GM18909 (cell line): Measurements from ENCODE around the gene ENDOV.

Experiments used
- ATAC-seq: cut with Tn5 transposase; IDR thresholded peaks from one replicate; pipeline ENCODE4 v1.9.1; 2021; ENCODE audit warnings: mild to moderate bottlenecking; ENCODE audit not compliant: unreplicated experiment, poor library complexity

The ENDOV gene

GRCh38 chr17:80445726-80446110 lies 30.8 kb downstream of the ENDOV start:
- no peak for ATAC-seq

DNA sequence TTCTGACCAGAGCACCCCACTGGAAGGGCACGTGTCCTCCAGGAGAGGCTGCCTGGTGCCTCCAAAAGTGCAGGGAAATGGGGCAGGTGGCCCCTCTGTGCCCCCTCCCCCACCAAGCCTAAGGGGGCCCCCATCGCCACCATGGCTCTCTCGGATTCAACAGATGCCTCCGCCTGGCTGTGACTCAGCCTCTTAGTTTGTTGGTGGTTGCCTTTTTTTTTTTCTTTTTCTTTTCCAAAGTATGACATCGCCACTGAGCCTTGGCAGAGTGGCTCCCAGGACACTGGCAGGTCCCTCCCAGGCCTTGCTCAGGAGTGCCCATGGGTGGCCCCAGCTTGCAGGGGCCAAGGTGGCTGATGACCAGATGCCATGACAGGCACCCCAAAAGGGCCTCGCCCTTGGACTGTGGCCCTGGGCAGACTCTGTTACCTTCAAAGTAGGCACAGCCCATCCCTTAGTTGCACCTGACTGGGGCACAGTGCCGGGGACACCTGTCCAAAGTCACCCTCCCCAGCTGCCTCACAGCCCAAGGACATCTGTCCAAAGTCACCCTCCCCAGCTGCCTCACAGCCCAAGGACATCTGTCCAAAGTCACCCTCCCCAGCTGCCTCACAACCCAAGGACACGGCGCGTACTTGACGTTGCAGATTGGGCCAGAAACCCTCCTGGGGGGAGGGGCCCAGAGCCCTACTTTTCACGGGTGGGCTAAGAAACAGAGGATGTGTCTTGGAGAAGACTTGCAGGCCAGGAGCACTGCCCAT lies 31.9 kb downstream of the ENDOV start:
- ATAC-seq, result no peak

DNA sequence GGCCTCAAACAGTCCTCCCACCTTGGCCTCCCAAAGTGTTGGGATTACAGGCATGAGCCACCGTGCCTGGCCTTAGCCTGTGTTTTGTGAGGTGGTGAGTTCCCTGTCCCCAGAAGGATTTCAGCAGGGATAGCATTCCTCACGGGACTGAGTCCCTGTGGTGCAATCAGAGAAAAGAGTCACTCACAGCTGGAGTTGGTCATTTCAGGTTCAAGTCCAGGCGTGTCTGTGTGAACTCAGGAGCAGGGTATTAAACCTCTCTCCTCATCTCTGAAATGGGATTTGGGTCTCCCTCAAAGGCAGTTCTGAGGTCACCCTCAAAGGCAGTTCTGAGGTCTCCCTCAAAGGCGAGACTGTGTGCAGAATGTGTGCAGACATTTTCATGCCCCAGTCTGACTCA lies 32.8 kb downstream of the ENDOV start:
- ATAC-seq, result no peak

- no peak for ATAC-seq
Measured at GRCh38 chr17:80449194-80449929, 34.4 kb downstream of the ENDOV start.

- no peak for ATAC-seq
Measured at GRCh38 chr17:80449930-80450576, 35.1 kb downstream of the ENDOV start.

- ATAC-seq, result no peak
Measured at GRCh38 chr17:80451104-80451775, 36.3 kb downstream of the ENDOV start.

DNA sequence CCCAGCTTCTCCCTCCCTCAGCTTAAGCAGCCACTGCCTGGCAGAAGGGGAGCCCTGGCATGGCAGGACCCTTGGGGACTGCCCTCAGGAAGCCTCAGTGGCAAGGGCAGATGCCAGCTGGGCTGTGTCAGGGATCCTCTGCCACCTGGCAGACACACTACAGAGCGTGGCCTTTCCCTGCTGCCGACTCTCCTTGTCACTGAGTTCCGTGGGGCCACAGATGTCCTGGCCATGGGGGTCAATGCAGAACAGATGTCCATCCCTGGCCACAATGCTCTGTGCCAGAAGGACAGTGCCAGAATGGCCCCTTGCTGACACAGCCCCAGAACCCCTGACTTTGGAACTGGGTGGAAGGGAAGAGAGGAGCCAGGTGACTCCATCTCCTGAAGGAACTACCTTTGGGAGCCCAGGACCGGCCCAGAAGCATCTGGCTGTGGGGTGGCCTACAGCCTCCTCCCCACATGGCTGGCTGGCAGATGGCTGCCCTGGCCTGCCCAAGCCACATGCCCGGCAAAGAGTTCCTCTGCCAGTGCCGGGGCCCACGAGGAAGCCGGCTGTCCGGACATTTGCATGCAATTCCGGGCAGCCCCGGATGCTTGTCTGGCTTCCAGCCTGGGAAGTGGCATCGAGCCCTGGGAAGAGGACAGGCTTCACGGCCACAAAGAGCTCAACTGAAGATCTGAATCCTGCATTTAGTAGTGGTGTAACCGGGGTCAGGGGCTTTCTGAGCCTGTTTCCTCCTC lies 37.4 kb downstream of the ENDOV start:
- no peak for ATAC-seq

- ATAC-seq, result no peak
Measured at GRCh38 chr17:80453126-80453997, 38.4 kb downstream of the ENDOV start.

DNA sequence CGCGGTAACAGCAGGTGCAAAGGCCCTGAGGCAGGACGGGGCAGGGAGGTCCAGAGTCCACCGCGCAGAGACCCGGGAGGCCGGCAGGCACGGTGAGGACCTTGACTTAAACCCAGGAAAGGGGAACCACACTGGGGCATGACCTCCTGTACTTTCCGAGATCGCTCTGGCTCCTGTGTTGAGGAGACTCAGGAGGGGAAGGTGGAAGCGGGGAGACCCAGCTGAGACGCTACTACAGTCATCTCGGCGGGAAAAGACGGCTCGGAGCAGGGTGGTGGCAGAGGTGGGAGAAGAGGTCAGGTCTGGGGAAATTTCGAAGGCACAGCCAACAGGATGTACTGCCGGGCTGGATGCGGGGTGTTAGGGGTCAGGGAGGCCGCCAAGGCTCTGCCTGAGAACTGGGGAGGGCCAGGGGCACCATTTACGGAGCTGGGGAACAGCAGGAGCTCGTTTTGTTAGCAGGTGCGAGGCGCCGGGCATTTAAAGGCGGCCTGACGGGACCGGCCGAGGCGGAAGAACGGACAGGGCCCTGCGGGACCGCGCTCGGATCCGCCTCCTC lies 39.1 kb downstream of the ENDOV start:
- ATAC-seq, result no peak

- peak; percentile 86 for ATAC-seq
Measured at GRCh38 chr17:80454557-80455335, 39.8 kb downstream of the ENDOV start.

GRCh38 chr17:80455336-80455710 lies 40.4 kb downstream of the ENDOV start:
- ATAC-seq, result no peak

DNA sequence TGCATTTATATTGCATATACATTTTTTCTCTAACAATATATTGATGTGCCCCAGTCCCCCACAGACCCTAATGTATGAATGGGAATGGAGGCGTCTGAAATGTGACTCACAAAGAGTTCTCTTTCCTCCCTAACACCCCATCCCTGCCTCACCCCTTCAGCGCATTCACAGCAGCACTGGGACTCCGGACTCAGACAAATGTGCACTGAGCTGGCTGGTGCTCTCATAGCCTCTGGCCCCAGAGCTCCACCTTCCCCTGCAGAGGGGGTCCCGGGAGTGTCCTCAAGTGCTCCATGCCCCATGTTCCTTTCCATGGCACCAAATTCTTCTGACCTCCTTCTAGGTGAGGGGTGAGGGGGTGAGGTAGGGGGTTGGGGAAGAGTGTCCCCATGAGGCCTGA lies 40.8 kb downstream of the ENDOV start:
- no peak for ATAC-seq

GRCh38 chr17:80456465-80457235 lies 41.7 kb downstream of the ENDOV start:
- no peak for ATAC-seq

DNA sequence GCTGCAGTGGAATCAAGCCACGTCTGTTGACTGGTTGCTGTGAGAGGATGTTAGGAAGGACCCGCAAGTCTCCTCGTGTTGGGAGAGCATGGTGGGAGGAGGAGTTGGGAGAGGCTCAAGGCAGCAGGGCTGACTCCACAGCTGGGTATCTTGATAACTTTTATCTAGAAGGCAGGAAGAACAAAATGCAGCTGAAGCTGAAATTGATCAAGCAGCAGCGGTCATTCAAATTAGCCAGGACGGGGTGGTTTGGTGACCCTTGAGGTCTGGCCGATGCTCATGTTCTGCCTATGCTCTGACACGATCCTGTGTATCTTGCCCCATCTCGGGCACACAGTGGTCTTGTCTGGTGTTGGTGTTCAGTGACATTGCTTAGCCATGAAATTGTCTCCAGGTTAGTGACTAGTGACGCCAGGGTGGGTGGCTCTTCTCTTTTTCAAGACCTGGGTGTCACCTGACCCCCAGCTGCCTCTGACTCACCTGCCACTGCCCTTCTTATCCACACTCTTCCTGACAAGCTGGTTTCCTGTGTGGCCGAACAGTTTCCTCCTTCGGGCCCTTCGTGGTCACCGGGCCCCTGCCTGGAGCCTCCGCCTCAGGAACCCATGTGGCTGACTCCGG lies 42.4 kb downstream of the ENDOV start:
- no peak for ATAC-seq

GRCh38 chr17:80458016-80458415 lies 43.0 kb downstream of the ENDOV start:
- ATAC-seq, result no peak

GRCh38 chr17:80459234-80459633 lies 44.3 kb downstream of the ENDOV start:
- no peak for ATAC-seq

DNA sequence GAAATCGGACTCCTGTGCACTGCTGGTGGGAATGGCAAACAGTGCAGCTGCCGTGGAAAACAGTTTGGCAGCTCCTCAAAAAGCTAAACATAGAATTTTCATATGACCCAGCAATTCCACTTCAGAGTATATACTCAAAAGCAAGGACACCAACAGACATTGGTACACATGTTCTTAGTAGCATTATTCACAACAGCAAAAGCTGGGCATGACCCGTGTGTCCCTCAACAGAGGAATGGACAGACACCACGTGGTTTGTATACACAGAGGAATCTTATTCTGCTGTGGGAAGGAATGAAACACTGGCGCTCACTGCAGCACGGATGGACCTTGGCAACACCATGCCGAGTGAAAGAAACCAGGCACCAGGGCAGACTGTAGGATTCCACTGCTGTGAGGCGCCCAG lies 45.5 kb downstream of the ENDOV start:
- no peak for ATAC-seq
